SK-N-SH (cell line): ENCODE results near the gene GUK1. TPM values are rescaled to one million over a fixed set of nuclear protein-coding genes. Genes with fewer than 3 reads are reported as not detected.

Experiments
- CTCF ChIA-PET: fragments of 300-600, 350-600 bp; formaldehyde crosslinking; extraction: SDS; loops from one replicate; lab custom pipeline; 2021; lab: Yijun Ruan, JAX
- POLR2A ChIA-PET: fragments of 350-600 bp; sonication (Branson Sonifier 250); formaldehyde crosslinking; extraction: SDS; loops from one replicate; lab custom pipeline; 2020; ENCODE audit warnings: antibody characterized with exemption, inconsistent platforms; lab: Yijun Ruan, JAX
- DNase-seq: peaks from one replicate; pipeline ENCODE4 v3.0.0; 2012
- H2AFZ ChIP-seq: fragments of 200-600 bp; sonication (generic); 2 replicates; pipeline ENCODE4 v1.8.1; 2016; ENCODE audit warnings: antibody characterized with exemption, mild to moderate bottlenecking, low read depth
- H3F3A ChIP-seq: fragments of 200-600 bp; sonication (generic); replicated peaks from 2 replicates; pipeline ENCODE3; 2016; ENCODE audit warnings: antibody characterized with exemption, mild to moderate bottlenecking; ENCODE audit not compliant: insufficient read depth
- H3K27ac ChIP-seq, 2 experiments: fragments of 200-500 bp in 1 of 2; fragments of 200-600 bp in 1 of 2; sonication (Bioruptor generic) in 1 of 2; sonication (generic), shearing (Covaris generic) in 1 of 2; 2 replicates each; pipeline versions ENCODE4 v1.5.1 to v1.6.1; 2014 to 2016; ENCODE audit warnings: low read depth in 2 of 2, inconsistent platforms in 1 of 2, low read length in 1 of 2, mild to moderate bottlenecking in 1 of 2, mixed read lengths in 1 of 2
- H3K27me3 ChIP-seq: fragments of 200-600 bp; sonication (generic), shearing (Covaris generic); 2 replicates; pipeline ENCODE4 v1.6.1; 2016; ENCODE audit warnings: mixed run types; ENCODE audit not compliant: insufficient read depth
- H3K36me3 ChIP-seq, 2 experiments: fragments of 200-500 bp in 1 of 2; fragments of 200-600 bp in 1 of 2; sonication (Bioruptor generic) in 1 of 2; sonication (generic) in 1 of 2; replicated peaks in 1 of 2; 2 replicates each; pipeline versions ENCODE3 to v1.5.1; 2014 to 2016; ENCODE audit warnings: low read length in 1 of 2, mild to moderate bottlenecking in 1 of 2; ENCODE audit not compliant: insufficient read depth in 2 of 2, control insufficient read depth in 1 of 2
- H3K4me1 ChIP-seq, 2 experiments: fragments of 200-500 bp in 1 of 2; fragments of 200-600 bp in 1 of 2; sonication (Bioruptor generic) in 1 of 2; sonication (generic), shearing (Covaris generic) in 1 of 2; 2 replicates each; pipeline versions ENCODE4 v1.5.1 to v1.6.1; 2014 to 2016; ENCODE audit warnings: low read depth in 1 of 2, low read length in 1 of 2, mixed run types in 1 of 2; ENCODE audit not compliant: insufficient read depth in 2 of 2, control insufficient read depth in 1 of 2
- H3K4me2 ChIP-seq: fragments of 200-600 bp; sonication (generic), shearing (Covaris generic); 2 replicates; pipeline ENCODE4 v1.6.1; 2017; ENCODE audit warnings: mixed run types
- H3K4me3 ChIP-seq, 2 experiments: fragments of 200-500 bp in 1 of 2; fragments of 200-600 bp in 1 of 2; sonication (Bioruptor generic) in 1 of 2; sonication (generic), shearing (Covaris generic) in 1 of 2; 2 replicates each; pipeline versions ENCODE4 v1.5.1 to v1.8.1; 2014 to 2016; ENCODE audit warnings: low read depth in 2 of 2, inconsistent platforms in 1 of 2, low read length in 1 of 2, mild to moderate bottlenecking in 1 of 2, mixed read lengths in 1 of 2, moderate library complexity in 1 of 2
- H3K79me2 ChIP-seq: fragments of 200-600 bp; sonication (generic); 2 replicates; pipeline ENCODE4 v1.8.1; 2017; ENCODE audit warnings: mild to moderate bottlenecking; ENCODE audit not compliant: insufficient read depth
- H3K9ac ChIP-seq: fragments of 200-600 bp; sonication (generic); 2 replicates; pipeline ENCODE4 v1.6.1; 2017; ENCODE audit warnings: mixed run types
- H3K9me2 ChIP-seq: fragments of 200-600 bp; sonication (generic); 2 replicates; pipeline ENCODE4 v1.6.1; 2017; ENCODE audit warnings: mixed run types
- H3K9me3 ChIP-seq: fragments of 200-600 bp; sonication (generic); 2 replicates; pipeline ENCODE4 v1.6.1; 2017; ENCODE audit warnings: mixed run types, mild to moderate bottlenecking, moderate library complexity
- H4K20me1 ChIP-seq: fragments of 200-600 bp; sonication (generic); 2 replicates; pipeline ENCODE4 v1.6.1; 2017; ENCODE audit warnings: mild to moderate bottlenecking, mixed run types; ENCODE audit not compliant: insufficient read depth
- CHD2 ChIP-seq: fragments of 150-350 bp; IDR thresholded peaks from 2 replicates; pipeline ENCODE4 v1.6.1; 2018; ENCODE audit warnings: low read length; ENCODE audit not compliant: partially characterized antibody
- ELF1 ChIP-seq: IDR thresholded peaks from 2 replicates; pipeline ENCODE4 v1.4.0; 2012
- GATA2 ChIP-seq: sonication (generic); formaldehyde crosslinking; IDR thresholded peaks from 2 replicates; pipeline ENCODE4 v1.5.0; 2020; ENCODE audit warnings: mild to moderate bottlenecking, missing genetic modification reagents
- JUND ChIP-seq: IDR thresholded peaks from 2 replicates; pipeline ENCODE4 v1.4.0; 2012
- NFIC ChIP-seq: IDR thresholded peaks from 2 replicates; pipeline ENCODE4 v1.4.0; 2012; ENCODE audit warnings: borderline replicate concordance
- NRF1 ChIP-seq: IDR thresholded peaks from 2 replicates; pipeline ENCODE4 v1.6.1; 2012; ENCODE audit warnings: low read depth, mild to moderate bottlenecking, low read length
- RAD21 ChIP-seq: IDR thresholded peaks from 2 replicates; pipeline ENCODE4 v1.6.1; 2012; ENCODE audit warnings: mild to moderate bottlenecking, low read length
- RCOR1 ChIP-seq: fragments of 150-350 bp; IDR thresholded peaks from 2 replicates; pipeline ENCODE4 v1.6.1; 2017; ENCODE audit warnings: antibody characterized with exemption, low read length
- RXRA ChIP-seq: IDR thresholded peaks from 2 replicates; pipeline ENCODE4 v1.4.0; 2012; ENCODE audit warnings: low read depth, mild to moderate bottlenecking, borderline replicate concordance
- SMC3 ChIP-seq: IDR thresholded peaks from 2 replicates; pipeline ENCODE4 v1.6.1; 2012; ENCODE audit warnings: low read depth, low read length, improper control_type of control experiment
- TAF1 ChIP-seq: IDR thresholded peaks from 2 replicates; pipeline ENCODE4 v1.6.1; 2012; ENCODE audit warnings: low read depth, mild to moderate bottlenecking, low read length, moderate library complexity, borderline replicate concordance
- TCF12 ChIP-seq: IDR thresholded peaks from 2 replicates; pipeline ENCODE4 v1.4.0; 2012
- WGBS: methylation state at CpG from one replicate; pipeline ENCODE4 v1.1.6; 2017; ENCODE audit warnings: low lambda C conversion rate; 5-methylcytosine and 5-hydroxymethylcytosine counted together
- polyA plus RNA-seq, 3 experiments: library from polyadenylated mRNA; depleted of rRNA; stranded (reverse); fragments of >200 nt; gene quantifications; 2 replicates each; pipeline ENCODE4 v1.2.3, GENCODE V29; 2012
- TF ChIP-seq, protein P1 (sequence below): fragments of 200-600 bp; sonication (generic); IDR thresholded peaks from 2 replicates; pipeline ENCODE4 v1.6.1; 2017; ENCODE audit warnings: antibody characterized with exemption, mild to moderate bottlenecking, moderate library complexity
- TF ChIP-seq, protein P2 (sequence below): fragments of 150-350 bp; IDR thresholded peaks from 2 replicates; pipeline ENCODE4 v1.6.1; 2017; ENCODE audit warnings: antibody characterized with exemption, low read length, low read depth, borderline replicate concordance
- TF ChIP-seq, protein P3 (sequence below): fragments of 150-350 bp; IDR thresholded peaks from 2 replicates; pipeline ENCODE4 v1.6.1; 2016; ENCODE audit warnings: mild to moderate bottlenecking, low read depth, low read length
- TF ChIP-seq, protein P4 (sequence below): IDR thresholded peaks from 2 replicates; pipeline ENCODE4 v1.4.0; 2012; ENCODE audit warnings: low read depth, borderline replicate concordance

Gene GUK1
- polyA plus RNA-seq, 1 of the 3 experiments (the other 2 are of a cell fraction) = 742 TPM

DNA sequence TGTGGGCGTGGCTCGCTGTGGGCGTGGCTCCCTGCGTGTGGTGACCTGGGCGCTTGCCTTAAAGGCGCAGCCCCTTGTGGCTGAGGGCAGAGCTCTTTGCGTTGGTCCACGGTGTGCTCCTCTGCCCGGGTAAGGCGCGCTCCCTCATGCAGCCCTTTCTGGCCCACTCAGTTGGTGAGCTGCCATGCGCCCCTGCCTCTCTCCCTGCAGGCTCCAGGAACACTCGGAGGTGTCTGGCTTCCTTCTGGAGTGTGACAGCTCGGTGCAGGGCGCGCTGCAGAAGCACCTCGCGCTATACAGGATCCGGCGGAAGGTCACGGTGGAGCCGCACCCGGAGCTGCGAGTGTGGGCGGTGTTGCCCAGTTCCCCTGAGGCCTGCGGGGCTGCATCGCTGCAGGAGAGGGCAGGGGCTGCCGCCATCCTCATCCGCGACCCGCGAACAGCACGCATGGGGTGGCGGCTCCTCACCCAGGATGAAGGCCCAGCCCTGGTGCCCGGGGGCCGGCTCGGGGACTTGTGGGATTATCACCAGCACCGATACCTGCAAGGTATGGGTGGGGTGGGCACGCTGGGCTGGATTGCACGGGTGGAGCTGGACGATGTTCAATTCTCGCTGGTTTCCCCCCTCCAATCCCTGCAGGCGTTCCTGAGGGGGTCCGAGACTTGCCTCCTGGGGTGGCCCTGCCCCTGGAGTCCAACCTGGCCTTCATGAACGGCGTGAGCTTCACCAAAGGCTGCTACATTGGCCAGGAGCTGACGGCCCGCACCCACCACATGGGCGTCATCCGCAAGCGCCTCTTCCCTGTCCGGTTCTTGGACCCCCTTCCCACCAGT lies 34.6 kb downstream of the GUK1 start:
- H3K27ac ChIP-seq = no peak overlapping the region; a peak in 1 of 4 replicates
- no peak overlapping the region for H3K4me2 ChIP-seq
- no peak overlapping the region for H3K4me3 ChIP-seq
- H3K36me3 ChIP-seq = peaks cover 0 to 2% of the 10 kb centered on the region in 2 experiments
- no peak overlapping the region for H3K9ac ChIP-seq
- no peaks in the 10 kb centered on the region for H3K9me3 ChIP-seq
- no peaks in the 10 kb centered on the region for H3K9me2 ChIP-seq
- H3K79me2 ChIP-seq = peaks cover 4% of the 10 kb centered on the region; the same call in 1 of the 2 replicates
- H4K20me1 ChIP-seq = no peaks in the 10 kb centered on the region
- 100% methylated on average over 11 of the region's 52 CpGs for WGBS
- H3K4me1 ChIP-seq = peaks cover 0 to 6% of the 10 kb centered on the region in 2 experiments; a peak in 1 of 4 replicates
- DNase-seq = peak; percentile 74
- no peak overlapping the region for H2AFZ ChIP-seq
- ChIA-PET POLR2A (no interaction called here), CTCF (interaction anchor here (0.9 to 1.2 kb wide), 3 partner anchors 9 to 44 kb away, joined by 3 to 4 read pairs (median 3); partner anchors contain the start of gene IBA57)
- TF ChIP-seq, protein P1, sequence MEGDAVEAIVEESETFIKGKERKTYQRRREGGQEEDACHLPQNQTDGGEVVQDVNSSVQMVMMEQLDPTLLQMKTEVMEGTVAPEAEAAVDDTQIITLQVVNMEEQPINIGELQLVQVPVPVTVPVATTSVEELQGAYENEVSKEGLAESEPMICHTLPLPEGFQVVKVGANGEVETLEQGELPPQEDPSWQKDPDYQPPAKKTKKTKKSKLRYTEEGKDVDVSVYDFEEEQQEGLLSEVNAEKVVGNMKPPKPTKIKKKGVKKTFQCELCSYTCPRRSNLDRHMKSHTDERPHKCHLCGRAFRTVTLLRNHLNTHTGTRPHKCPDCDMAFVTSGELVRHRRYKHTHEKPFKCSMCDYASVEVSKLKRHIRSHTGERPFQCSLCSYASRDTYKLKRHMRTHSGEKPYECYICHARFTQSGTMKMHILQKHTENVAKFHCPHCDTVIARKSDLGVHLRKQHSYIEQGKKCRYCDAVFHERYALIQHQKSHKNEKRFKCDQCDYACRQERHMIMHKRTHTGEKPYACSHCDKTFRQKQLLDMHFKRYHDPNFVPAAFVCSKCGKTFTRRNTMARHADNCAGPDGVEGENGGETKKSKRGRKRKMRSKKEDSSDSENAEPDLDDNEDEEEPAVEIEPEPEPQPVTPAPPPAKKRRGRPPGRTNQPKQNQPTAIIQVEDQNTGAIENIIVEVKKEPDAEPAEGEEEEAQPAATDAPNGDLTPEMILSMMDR = no peak
- TF ChIP-seq TAF1 (no peak), GATA2 (CRISPR knock-in tag) (no peak), TCF12 (no peak), CHD2 (no peak), NRF1 (no peak), RAD21 (no peak), NFIC (no peak), SMC3 (no peak), JUND (no peak), RXRA (no peak)
- TF ChIP-seq, protein P2, sequence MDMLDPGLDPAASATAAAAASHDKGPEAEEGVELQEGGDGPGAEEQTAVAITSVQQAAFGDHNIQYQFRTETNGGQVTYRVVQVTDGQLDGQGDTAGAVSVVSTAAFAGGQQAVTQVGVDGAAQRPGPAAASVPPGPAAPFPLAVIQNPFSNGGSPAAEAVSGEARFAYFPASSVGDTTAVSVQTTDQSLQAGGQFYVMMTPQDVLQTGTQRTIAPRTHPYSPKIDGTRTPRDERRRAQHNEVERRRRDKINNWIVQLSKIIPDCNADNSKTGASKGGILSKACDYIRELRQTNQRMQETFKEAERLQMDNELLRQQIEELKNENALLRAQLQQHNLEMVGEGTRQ = no peak
- H3K27me3 ChIP-seq = no peaks in the 10 kb centered on the region
- peaks cover 5% of the 10 kb centered on the region for H3F3A ChIP-seq

DNA sequence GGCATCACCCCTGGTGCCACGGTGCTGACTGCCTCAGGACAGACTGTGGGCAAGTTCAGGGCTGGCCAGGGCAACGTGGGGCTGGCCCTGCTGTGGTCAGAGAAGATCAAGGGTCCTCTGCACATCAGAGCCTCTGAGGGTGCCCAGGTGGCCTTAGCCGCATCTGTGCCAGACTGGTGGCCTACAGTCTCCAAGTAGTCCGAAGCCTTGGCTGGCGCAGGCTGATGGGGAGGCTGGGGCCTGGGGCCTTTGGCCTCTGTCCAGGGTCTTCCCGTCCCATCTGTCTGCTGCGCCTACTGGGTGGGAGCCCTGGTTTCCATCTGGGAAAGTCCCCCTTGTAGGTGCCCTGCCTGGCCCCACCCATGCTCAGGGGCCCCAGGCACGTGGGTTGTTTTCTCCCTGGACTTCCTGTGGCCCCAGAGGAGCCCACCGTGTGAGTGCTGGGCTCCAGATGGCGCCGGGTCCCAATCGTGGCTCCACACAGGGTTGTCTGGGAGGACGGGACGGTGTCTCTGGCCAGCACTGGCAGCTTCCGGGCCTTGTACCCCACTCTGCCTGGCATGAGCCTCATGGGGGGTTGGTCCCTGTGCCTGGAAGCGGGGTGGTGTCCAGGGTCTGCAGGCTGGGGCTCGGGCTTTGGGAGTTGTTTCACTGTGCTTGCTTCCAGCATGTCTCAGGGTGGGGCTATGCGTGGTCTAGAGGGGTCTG lies 35.4 kb downstream of the GUK1 start:
- WGBS = 85% methylated on average over 17 of the region's 18 CpGs
- DNase-seq = no peak
- TF ChIP-seq TAF1 (no peak), ELF1 (no peak), CHD2 (no peak), RAD21 (no peak), RCOR1 (no peak)
- TF ChIP-seq, protein P2 = no peak
- TF ChIP-seq, protein P3, sequence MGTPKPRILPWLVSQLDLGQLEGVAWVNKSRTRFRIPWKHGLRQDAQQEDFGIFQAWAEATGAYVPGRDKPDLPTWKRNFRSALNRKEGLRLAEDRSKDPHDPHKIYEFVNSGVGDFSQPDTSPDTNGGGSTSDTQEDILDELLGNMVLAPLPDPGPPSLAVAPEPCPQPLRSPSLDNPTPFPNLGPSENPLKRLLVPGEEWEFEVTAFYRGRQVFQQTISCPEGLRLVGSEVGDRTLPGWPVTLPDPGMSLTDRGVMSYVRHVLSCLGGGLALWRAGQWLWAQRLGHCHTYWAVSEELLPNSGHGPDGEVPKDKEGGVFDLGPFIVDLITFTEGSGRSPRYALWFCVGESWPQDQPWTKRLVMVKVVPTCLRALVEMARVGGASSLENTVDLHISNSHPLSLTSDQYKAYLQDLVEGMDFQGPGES = no peak
- TF ChIP-seq, protein P4, sequence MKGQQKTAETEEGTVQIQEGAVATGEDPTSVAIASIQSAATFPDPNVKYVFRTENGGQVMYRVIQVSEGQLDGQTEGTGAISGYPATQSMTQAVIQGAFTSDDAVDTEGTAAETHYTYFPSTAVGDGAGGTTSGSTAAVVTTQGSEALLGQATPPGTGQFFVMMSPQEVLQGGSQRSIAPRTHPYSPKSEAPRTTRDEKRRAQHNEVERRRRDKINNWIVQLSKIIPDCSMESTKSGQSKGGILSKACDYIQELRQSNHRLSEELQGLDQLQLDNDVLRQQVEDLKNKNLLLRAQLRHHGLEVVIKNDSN = no peak

More for the DNA sequence above, 35.4 kb downstream of the GUK1 start:
- no peak overlapping the region for H3K4me2 ChIP-seq
- peaks cover 9% of the 10 kb centered on the region for H3F3A ChIP-seq
- peaks cover 0 to 6% of the 10 kb centered on the region in 2 experiments; a peak in 1 of 4 replicates for H3K4me1 ChIP-seq
- CTCF ChIA-PET = interaction anchor here (1.1 to 9.1 kb wide), 3 partner anchors 10 to 39 kb away, joined by 3 to 54 read pairs (median 4); partner anchors contain the start of gene IBA57
- H3K27ac ChIP-seq = no peak overlapping the region; a peak in 1 of 4 replicates
- no peaks in the 10 kb centered on the region for H4K20me1 ChIP-seq
- no peaks in the 10 kb centered on the region for H3K9me2 ChIP-seq
- H3K9me3 ChIP-seq = no peaks in the 10 kb centered on the region
- no peaks in the 10 kb centered on the region for H3K27me3 ChIP-seq
- POLR2A ChIA-PET = no interaction called here
- H3K4me3 ChIP-seq = no peak overlapping the region
- H3K9ac ChIP-seq = no peak overlapping the region
- peaks cover 3% of the 10 kb centered on the region; the same call in 1 of the 2 replicates for H3K79me2 ChIP-seq
- H2AFZ ChIP-seq = no peak overlapping the region
- H3K36me3 ChIP-seq = peaks cover 0 to 2% of the 10 kb centered on the region in 2 experiments
